Heart left ventricle (tissue), 13 donors: ENCODE measurements around the gene SERAC1.

Source experiments
- POLR2A ChIP-seq, 2 donors: fragments of 450-650 bp; IDR thresholded peaks; one replicate each; pipeline ENCODE4 v1.6.1; 2017; ENCODE audit warnings: antibody characterized with exemption in 2 of 2, mild to moderate bottlenecking in 2 of 2, moderate library complexity in 2 of 2
- TF ChIP-seq, protein P1 (sequence below), 12 donors: fragments of 200-600 bp; sonication (generic) in 4 of 12; IDR thresholded peaks; one replicate each; pipeline versions ENCODE4 v1.5.0 to v1.8.0; 2018 to 2022; ENCODE audit warnings: antibody characterized with exemption in 12 of 12, mild to moderate bottlenecking in 5 of 12
- donor health status: ischemic (EF 13 %, LVEDD 7.1; RV severe dilation, severe dysfunction).
- donor health status: DM: no; HTN: yes; CAD: no.
- donor health status: DM: no; HTN: no; CAD: no.
- donor health status: ischemic (EF 25% LVEDD 6.9; RV normal size, moderate dysfunction).
- donor health status: ischemic (EF 25% LVEDD 5.7; RV mildly dilated, moderate dysfunction).
- donor health status: ischemic (EF 35%, LVEDD 5.7; RV mildly dilated, moderate dysfunction).
- donor health status: nonischemic (EF 11% LVEDD 7.7; RV severe dilation, severe dysfunction).
- donor health status: DM: yes; HTN: yes; CAD: no.
- donor health status: PGD.
- donor health status: ischemic (EF 29% LVEDD 5.4; RV normal size, mild dysfunction).
- donor health status: nonischemic (EF 23%, LVEDD 6.1; RV moderate dilation, normal function).

DNA sequence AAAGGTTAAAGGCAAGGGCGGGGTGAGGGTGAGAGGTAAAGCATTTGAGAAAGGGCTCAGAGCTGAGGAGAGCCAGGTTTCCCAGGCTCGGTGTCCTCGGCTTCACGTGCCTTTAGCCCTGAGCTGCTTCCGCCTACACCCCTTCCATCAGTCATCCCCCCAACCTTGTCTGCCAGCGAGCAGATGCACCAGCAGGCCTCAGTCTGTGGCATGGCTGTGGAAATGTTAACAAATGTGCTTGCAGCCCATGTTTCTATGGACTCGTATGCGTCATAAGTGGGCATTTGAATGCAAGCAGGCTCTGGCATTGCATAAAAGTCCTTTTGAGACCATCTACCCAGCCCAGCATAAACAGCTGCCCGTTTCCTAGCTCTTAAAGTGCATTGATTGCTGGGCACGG is 97.5 kb downstream of the SERAC1 start:
- TF ChIP-seq, protein P1, sequence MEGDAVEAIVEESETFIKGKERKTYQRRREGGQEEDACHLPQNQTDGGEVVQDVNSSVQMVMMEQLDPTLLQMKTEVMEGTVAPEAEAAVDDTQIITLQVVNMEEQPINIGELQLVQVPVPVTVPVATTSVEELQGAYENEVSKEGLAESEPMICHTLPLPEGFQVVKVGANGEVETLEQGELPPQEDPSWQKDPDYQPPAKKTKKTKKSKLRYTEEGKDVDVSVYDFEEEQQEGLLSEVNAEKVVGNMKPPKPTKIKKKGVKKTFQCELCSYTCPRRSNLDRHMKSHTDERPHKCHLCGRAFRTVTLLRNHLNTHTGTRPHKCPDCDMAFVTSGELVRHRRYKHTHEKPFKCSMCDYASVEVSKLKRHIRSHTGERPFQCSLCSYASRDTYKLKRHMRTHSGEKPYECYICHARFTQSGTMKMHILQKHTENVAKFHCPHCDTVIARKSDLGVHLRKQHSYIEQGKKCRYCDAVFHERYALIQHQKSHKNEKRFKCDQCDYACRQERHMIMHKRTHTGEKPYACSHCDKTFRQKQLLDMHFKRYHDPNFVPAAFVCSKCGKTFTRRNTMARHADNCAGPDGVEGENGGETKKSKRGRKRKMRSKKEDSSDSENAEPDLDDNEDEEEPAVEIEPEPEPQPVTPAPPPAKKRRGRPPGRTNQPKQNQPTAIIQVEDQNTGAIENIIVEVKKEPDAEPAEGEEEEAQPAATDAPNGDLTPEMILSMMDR (IDR thresholded peaks at IDR 0.05): no peak
- TF ChIP-seq POLR2A (IDR thresholded peaks at IDR 0.05): no peak
